NCI-H146 treated with DMSO at 0.1 percent for 48 hours (cell line): Measurements from ENCODE around the gene RFLNA.
"Not testable (repeated sequence)": the region's sequence is repeated elsewhere in the genome, so short reads cannot be mapped to it uniquely, and the experiment has no call there.

ENCODE experiments used
- DNase-seq: peaks from one replicate; lab custom pipeline; 2025; ENCODE audit not compliant: unreplicated experiment; lab: John Stamatoyannopoulos, UW

The RFLNA gene

GRCh38 chr12:124282287-124282686 lies 12.6 kb upstream of the RFLNA start:
- no peak for DNase-seq

GRCh38 chr12:124283326-124283725 lies 11.6 kb upstream of the RFLNA start:
- no peak for DNase-seq

GRCh38 chr12:124284368-124284767 lies 10.5 kb upstream of the RFLNA start:
- no peak for DNase-seq

GRCh38 chr12:124286414-124286813 lies 8.5 kb upstream of the RFLNA start:
- DNase-seq: peak; percentile 32

GRCh38 chr12:124286971-124287370 lies 7.9 kb upstream of the RFLNA start:
- no peak for DNase-seq

- no peak for DNase-seq
These were observed 5.0 kb upstream of the RFLNA start for GRCh38 chr12:124289634-124290600.

GRCh38 chr12:124292385-124292784 lies 2.5 kb upstream of the RFLNA start:
- DNase-seq: no peak

GRCh38 chr12:124293286-124294003 lies 1.4 kb upstream of the RFLNA start:
- no peak for DNase-seq

- no peak for DNase-seq
These were observed 652 bp downstream of the RFLNA start for GRCh38 chr12:124295431-124296058.

- no peak for DNase-seq
These were observed 1.5 kb downstream of the RFLNA start for GRCh38 chr12:124296295-124296915.

GRCh38 chr12:124296916-124297351 lies 2.0 kb downstream of the RFLNA start:
- no peak for DNase-seq

- DNase-seq: no peak
These were observed 2.5 kb downstream of the RFLNA start for GRCh38 chr12:124297389-124297788.

- DNase-seq: no peak
These were observed 3.0 kb downstream of the RFLNA start for GRCh38 chr12:124297856-124298255.

- no peak for DNase-seq
These were observed 4.0 kb downstream of the RFLNA start for GRCh38 chr12:124298685-124299410.

GRCh38 chr12:124299628-124300388 lies 4.9 kb downstream of the RFLNA start:
- DNase-seq: no peak

- DNase-seq: not testable (repeated sequence)
These were observed 5.8 kb downstream of the RFLNA start for GRCh38 chr12:124300657-124301056.

GRCh38 chr12:124301084-124301654 lies 6.3 kb downstream of the RFLNA start:
- DNase-seq: peak; percentile 24

GRCh38 chr12:124302241-124302806 lies 7.4 kb downstream of the RFLNA start:
- no peak for DNase-seq
